WTC11 (cell line): Measurements from ENCODE around the gene EPHX1.

ENCODE experiments used
- ATF1 ChIP-seq: sonication (generic); formaldehyde crosslinking; IDR thresholded peaks from 2 replicates; pipeline ENCODE4 v1.8.1; 2023; ENCODE audit warnings: mild to moderate bottlenecking, moderate library complexity, missing genetic modification reagents
- CBFB ChIP-seq: sonication (generic); formaldehyde crosslinking; IDR thresholded peaks from 2 replicates; pipeline ENCODE4 v1.8.1; 2022; ENCODE audit warnings: mild to moderate bottlenecking, low read depth, missing genetic modification reagents
- ESRRA ChIP-seq: sonication (generic); formaldehyde crosslinking; IDR thresholded peaks from 2 replicates; pipeline ENCODE4 v1.8.1; 2022; ENCODE audit warnings: mild to moderate bottlenecking, missing genetic modification reagents, borderline replicate concordance
- JUN ChIP-seq: sonication (generic); formaldehyde crosslinking; IDR thresholded peaks from 2 replicates; pipeline ENCODE4 v1.8.0; 2023; ENCODE audit warnings: mild to moderate bottlenecking, missing genetic modification reagents
- TF ChIP-seq, protein P1 (sequence below): fragments of 200-600 bp; IDR thresholded peaks from 2 replicates; pipeline ENCODE4 v1.8.0; 2022; ENCODE audit warnings: antibody characterized with exemption
- TF ChIP-seq, protein P2 (sequence below): sonication (generic); formaldehyde crosslinking; conservative IDR thresholded peaks from 2 replicates; pipeline ENCODE4 v1.8.1; 2022; ENCODE audit warnings: mild to moderate bottlenecking, missing genetic modification reagents
- TF ChIP-seq, protein P3 (sequence below): sonication (generic); formaldehyde crosslinking; conservative IDR thresholded peaks from 2 replicates; pipeline ENCODE4 v1.8.1; 2023; ENCODE audit warnings: mild to moderate bottlenecking, low read depth, missing genetic modification reagents, moderate library complexity
- TF ChIP-seq, protein P4 (sequence below): sonication (generic); formaldehyde crosslinking; IDR thresholded peaks from 2 replicates; pipeline ENCODE4 v1.8.0; 2023; ENCODE audit warnings: missing genetic modification reagents
- TF ChIP-seq, protein P5 (sequence below): sonication (generic); formaldehyde crosslinking; IDR thresholded peaks from 2 replicates; pipeline ENCODE4 v1.8.1; 2023; ENCODE audit warnings: mild to moderate bottlenecking, missing genetic modification reagents, moderate library complexity
- TF ChIP-seq, protein P6 (sequence below): sonication (generic); formaldehyde crosslinking; IDR thresholded peaks from 2 replicates; pipeline ENCODE4 v1.8.1; 2023; ENCODE audit warnings: mild to moderate bottlenecking, moderate library complexity, missing genetic modification reagents
- TF ChIP-seq, protein P7 (sequence below): sonication (generic); formaldehyde crosslinking; IDR thresholded peaks from 2 replicates; pipeline ENCODE4 v1.8.1; 2023; ENCODE audit warnings: mild to moderate bottlenecking, missing genetic modification reagents, borderline replicate concordance

DNA sequence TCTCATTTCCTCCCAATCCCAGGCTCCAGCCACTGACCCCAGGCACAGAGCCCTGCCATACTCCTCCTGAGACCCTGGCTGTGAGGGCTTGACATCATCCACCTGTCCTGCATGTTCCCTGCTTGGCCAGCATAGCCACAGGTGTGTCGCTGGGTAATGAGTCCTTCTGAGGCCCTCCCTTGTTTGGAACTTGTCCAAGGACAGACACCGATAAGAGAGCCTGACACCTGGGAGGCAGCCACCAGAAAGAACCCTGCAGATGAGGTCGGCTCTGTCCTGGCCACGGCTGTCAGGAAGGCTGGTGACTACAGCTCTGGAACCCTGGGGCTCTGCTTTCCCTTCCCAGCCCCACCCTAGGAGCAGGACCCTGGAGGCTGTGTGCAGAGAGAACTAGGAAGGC lies 37.7 kb downstream of the EPHX1 start:
- TF ChIP-seq, protein P1, sequence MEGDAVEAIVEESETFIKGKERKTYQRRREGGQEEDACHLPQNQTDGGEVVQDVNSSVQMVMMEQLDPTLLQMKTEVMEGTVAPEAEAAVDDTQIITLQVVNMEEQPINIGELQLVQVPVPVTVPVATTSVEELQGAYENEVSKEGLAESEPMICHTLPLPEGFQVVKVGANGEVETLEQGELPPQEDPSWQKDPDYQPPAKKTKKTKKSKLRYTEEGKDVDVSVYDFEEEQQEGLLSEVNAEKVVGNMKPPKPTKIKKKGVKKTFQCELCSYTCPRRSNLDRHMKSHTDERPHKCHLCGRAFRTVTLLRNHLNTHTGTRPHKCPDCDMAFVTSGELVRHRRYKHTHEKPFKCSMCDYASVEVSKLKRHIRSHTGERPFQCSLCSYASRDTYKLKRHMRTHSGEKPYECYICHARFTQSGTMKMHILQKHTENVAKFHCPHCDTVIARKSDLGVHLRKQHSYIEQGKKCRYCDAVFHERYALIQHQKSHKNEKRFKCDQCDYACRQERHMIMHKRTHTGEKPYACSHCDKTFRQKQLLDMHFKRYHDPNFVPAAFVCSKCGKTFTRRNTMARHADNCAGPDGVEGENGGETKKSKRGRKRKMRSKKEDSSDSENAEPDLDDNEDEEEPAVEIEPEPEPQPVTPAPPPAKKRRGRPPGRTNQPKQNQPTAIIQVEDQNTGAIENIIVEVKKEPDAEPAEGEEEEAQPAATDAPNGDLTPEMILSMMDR, result no peak
- TF ChIP-seq JUN (no peak), CBFB (CRISPR knock-in tag) (no peak), ATF1 (CRISPR knock-in tag) (no peak), ESRRA (CRISPR knock-in tag) (no peak)
- TF ChIP-seq, protein P2, sequence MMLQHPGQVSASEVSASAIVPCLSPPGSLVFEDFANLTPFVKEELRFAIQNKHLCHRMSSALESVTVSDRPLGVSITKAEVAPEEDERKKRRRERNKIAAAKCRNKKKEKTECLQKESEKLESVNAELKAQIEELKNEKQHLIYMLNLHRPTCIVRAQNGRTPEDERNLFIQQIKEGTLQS (CRISPR knock-in tag), result no peak
- TF ChIP-seq, protein P3, sequence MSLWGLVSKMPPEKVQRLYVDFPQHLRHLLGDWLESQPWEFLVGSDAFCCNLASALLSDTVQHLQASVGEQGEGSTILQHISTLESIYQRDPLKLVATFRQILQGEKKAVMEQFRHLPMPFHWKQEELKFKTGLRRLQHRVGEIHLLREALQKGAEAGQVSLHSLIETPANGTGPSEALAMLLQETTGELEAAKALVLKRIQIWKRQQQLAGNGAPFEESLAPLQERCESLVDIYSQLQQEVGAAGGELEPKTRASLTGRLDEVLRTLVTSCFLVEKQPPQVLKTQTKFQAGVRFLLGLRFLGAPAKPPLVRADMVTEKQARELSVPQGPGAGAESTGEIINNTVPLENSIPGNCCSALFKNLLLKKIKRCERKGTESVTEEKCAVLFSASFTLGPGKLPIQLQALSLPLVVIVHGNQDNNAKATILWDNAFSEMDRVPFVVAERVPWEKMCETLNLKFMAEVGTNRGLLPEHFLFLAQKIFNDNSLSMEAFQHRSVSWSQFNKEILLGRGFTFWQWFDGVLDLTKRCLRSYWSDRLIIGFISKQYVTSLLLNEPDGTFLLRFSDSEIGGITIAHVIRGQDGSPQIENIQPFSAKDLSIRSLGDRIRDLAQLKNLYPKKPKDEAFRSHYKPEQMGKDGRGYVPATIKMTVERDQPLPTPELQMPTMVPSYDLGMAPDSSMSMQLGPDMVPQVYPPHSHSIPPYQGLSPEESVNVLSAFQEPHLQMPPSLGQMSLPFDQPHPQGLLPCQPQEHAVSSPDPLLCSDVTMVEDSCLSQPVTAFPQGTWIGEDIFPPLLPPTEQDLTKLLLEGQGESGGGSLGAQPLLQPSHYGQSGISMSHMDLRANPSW (CRISPR knock-in tag), result no peak
- TF ChIP-seq, protein P4, sequence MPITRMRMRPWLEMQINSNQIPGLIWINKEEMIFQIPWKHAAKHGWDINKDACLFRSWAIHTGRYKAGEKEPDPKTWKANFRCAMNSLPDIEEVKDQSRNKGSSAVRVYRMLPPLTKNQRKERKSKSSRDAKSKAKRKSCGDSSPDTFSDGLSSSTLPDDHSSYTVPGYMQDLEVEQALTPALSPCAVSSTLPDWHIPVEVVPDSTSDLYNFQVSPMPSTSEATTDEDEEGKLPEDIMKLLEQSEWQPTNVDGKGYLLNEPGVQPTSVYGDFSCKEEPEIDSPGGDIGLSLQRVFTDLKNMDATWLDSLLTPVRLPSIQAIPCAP (CRISPR knock-in tag), result no peak
- TF ChIP-seq, protein P5, sequence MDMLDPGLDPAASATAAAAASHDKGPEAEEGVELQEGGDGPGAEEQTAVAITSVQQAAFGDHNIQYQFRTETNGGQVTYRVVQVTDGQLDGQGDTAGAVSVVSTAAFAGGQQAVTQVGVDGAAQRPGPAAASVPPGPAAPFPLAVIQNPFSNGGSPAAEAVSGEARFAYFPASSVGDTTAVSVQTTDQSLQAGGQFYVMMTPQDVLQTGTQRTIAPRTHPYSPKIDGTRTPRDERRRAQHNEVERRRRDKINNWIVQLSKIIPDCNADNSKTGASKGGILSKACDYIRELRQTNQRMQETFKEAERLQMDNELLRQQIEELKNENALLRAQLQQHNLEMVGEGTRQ (CRISPR knock-in tag), result no peak
- TF ChIP-seq, protein P6, sequence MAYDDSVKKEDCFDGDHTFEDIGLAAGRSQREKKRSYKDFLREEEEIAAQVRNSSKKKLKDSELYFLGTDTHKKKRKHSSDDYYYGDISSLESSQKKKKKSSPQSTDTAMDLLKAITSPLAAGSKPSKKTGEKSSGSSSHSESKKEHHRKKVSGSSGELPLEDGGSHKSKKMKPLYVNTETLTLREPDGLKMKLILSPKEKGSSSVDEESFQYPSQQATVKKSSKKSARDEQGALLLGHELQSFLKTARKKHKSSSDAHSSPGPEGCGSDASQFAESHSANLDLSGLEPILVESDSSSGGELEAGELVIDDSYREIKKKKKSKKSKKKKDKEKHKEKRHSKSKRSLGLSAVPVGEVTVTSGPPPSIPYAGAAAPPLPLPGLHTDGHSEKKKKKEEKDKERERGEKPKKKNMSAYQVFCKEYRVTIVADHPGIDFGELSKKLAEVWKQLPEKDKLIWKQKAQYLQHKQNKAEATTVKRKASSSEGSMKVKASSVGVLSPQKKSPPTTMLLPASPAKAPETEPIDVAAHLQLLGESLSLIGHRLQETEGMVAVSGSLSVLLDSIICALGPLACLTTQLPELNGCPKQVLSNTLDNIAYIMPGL (CRISPR knock-in tag), result no peak
- TF ChIP-seq, protein P7, sequence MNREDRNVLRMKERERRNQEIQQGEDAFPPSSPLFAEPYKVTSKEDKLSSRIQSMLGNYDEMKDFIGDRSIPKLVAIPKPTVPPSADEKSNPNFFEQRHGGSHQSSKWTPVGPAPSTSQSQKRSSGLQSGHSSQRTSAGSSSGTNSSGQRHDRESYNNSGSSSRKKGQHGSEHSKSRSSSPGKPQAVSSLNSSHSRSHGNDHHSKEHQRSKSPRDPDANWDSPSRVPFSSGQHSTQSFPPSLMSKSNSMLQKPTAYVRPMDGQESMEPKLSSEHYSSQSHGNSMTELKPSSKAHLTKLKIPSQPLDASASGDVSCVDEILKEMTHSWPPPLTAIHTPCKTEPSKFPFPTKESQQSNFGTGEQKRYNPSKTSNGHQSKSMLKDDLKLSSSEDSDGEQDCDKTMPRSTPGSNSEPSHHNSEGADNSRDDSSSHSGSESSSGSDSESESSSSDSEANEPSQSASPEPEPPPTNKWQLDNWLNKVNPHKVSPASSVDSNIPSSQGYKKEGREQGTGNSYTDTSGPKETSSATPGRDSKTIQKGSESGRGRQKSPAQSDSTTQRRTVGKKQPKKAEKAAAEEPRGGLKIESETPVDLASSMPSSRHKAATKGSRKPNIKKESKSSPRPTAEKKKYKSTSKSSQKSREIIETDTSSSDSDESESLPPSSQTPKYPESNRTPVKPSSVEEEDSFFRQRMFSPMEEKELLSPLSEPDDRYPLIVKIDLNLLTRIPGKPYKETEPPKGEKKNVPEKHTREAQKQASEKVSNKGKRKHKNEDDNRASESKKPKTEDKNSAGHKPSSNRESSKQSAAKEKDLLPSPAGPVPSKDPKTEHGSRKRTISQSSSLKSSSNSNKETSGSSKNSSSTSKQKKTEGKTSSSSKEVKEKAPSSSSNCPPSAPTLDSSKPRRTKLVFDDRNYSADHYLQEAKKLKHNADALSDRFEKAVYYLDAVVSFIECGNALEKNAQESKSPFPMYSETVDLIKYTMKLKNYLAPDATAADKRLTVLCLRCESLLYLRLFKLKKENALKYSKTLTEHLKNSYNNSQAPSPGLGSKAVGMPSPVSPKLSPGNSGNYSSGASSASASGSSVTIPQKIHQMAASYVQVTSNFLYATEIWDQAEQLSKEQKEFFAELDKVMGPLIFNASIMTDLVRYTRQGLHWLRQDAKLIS (CRISPR knock-in tag), result no peak
